ENCODE results near the gene OLIG3.

DNA sequence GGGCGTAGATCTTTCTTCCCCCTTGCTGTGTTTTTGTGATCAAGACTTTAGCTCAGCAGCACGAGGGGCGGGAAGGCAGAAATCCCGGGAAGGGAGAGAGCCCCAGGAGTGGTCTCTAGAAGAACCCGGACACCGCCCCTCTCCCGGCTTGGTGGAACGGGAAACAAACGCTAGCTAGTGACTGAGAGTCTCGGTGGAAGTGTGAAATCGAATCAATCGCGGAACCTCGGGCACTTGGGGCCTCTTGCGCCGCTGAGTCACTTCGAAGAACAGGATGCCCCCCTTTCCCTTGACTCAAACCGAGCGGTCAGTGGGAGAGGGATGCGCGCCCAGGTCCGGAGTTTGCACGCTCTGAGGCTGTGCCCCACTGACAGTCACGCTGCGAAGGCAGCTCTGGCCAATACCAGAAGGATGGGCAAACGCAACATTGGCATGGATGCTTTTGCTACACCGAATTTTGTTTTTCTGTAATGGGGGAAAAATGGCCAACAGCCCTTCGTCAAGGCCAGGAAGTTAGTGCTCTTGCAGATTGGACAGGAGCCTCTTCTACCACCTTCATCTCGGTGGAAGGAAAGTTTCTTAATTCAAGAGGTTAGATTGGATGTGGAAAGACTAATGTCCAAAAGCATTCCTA lies 1.6 kb upstream of the OLIG3 start:
- TF ChIP-seq, protein P1, sequence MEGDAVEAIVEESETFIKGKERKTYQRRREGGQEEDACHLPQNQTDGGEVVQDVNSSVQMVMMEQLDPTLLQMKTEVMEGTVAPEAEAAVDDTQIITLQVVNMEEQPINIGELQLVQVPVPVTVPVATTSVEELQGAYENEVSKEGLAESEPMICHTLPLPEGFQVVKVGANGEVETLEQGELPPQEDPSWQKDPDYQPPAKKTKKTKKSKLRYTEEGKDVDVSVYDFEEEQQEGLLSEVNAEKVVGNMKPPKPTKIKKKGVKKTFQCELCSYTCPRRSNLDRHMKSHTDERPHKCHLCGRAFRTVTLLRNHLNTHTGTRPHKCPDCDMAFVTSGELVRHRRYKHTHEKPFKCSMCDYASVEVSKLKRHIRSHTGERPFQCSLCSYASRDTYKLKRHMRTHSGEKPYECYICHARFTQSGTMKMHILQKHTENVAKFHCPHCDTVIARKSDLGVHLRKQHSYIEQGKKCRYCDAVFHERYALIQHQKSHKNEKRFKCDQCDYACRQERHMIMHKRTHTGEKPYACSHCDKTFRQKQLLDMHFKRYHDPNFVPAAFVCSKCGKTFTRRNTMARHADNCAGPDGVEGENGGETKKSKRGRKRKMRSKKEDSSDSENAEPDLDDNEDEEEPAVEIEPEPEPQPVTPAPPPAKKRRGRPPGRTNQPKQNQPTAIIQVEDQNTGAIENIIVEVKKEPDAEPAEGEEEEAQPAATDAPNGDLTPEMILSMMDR (IDR thresholded peaks at IDR 0.05), result no peak
- TF ChIP-seq POLR2A (IDR thresholded peaks at IDR 0.05), result no peak

Measured in esophagus squamous epithelium (tissue), 4 donors.